T-helper 1 cell treated with Interleukin-12 subunit alpha and Interleukin-12 subunit beta and Interleukin-4 antibody, amounts not matched to agents 30 ng/mL and 1 ng/mL, for 36 hours (primary cell): Measurements from ENCODE around the gene SCAANT1. TPM values are rescaled to one million over a fixed set of nuclear protein-coding genes. Genes with fewer than 3 reads are reported as not detected.

Experiments used
- intact Hi-C: fragments of 100-400 bp; cut with micrococcal nuclease; formaldehyde crosslinking; loops from one replicate; pipeline ENCODE4 v1.15.1; 2024
- total RNA-seq: library from RNA; stranded (reverse); gene quantifications from 2 replicates; pipeline ENCODE4 v1.2.3, GENCODE V29; 2022

Gene SCAANT1
- total RNA-seq: not detected in 2 replicates

- intact Hi-C loops: loop anchor here (1.0 to 5.0 kb wide), 9 partner anchors 12 to 440 kb away; partner anchors contain the start of gene PSMD6
These were observed at the start of gene SCAANT1 for GRCh38 chr3:63911873-63912767. Gene SCAANT1, minus strand, starts transcription at chr3:63912383.

- intact Hi-C loops: loop anchor here (1.0 to 2.0 kb wide), 4 partner anchors 11 to 61 kb away; partner anchors contain the start of gene PSMD6
These were observed 49.7 kb upstream of the SCAANT1 start for GRCh38 chr3:63961891-63962290.

GRCh38 chr3:63960048-63960711 lies 48.0 kb upstream of the SCAANT1 start:
- intact Hi-C loops: loop anchor here (1.0 to 2.0 kb wide), 2 partner anchors 8 to 19 kb away; no protein-coding TSS in a partner anchor

DNA sequence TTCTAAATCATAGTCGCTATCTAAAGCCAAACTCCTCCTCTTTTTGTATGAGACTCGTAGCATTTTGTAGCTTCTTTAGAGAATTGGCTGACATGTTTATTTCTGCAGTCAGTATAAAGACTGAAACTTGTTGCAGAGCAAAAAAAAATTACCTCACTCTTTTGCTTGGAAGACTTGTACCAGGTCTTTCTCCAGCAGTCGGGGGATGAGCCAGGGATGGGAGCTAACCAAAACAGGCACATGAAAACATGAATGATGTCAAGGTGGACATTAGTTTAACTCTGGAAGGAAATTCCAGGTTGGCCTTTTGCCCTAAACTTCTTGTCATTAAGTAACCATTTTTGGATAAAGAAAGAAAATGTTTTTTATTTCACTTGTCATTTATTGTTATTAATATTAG lies 47.0 kb upstream of the SCAANT1 start:
- intact Hi-C loops: no loop called here

GRCh38 chr3:63955830-63956545 lies 43.8 kb upstream of the SCAANT1 start:
- intact Hi-C loops: no loop called here

- intact Hi-C loops: no loop called here
These were observed 43.0 kb upstream of the SCAANT1 start for GRCh38 chr3:63955036-63955650.

DNA sequence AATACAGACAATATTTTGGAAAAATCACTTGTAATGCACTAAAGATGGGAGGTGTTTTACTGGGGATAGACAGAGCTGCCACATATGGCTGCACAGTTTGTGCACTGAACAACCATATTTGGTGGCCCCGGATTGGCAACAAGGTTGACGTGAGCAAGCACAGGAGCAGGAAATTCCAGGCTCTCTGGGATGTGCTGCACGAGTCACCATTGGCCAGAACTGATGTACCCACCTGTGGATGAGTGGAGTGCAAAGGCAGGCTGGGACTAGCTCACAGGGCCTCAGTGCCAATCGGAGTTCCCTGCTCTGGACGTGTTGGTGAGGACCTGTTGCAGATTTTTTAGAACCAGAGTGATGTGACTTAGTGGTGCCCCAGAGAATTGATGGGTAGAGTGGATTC lies 42.0 kb upstream of the SCAANT1 start:
- intact Hi-C loops: loop anchor here (5.0 kb wide), 1 partner anchor 92 kb away; the partner anchor contains the start of genes ATXN7 and THOC7

DNA sequence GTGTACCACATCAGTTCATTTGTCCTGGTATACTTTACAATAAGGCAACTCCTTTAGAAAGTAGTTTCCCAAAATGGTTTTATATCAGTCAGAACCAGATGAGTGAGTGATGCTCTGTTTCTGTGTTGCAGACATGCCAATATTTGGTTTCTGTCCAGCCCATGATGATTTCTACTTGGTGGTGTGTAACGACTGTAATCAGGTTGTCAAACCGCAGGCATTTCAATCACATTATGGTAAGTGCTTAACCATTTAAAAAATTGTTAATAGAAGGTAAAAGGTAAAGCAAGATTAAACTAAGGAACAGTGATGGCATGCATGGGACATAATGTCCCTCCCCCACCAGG lies 40.0 kb upstream of the SCAANT1 start:
- intact Hi-C loops: loop anchor here (5.0 kb wide), 1 partner anchor 90 kb away; the partner anchor contains the start of genes ATXN7 and THOC7

DNA sequence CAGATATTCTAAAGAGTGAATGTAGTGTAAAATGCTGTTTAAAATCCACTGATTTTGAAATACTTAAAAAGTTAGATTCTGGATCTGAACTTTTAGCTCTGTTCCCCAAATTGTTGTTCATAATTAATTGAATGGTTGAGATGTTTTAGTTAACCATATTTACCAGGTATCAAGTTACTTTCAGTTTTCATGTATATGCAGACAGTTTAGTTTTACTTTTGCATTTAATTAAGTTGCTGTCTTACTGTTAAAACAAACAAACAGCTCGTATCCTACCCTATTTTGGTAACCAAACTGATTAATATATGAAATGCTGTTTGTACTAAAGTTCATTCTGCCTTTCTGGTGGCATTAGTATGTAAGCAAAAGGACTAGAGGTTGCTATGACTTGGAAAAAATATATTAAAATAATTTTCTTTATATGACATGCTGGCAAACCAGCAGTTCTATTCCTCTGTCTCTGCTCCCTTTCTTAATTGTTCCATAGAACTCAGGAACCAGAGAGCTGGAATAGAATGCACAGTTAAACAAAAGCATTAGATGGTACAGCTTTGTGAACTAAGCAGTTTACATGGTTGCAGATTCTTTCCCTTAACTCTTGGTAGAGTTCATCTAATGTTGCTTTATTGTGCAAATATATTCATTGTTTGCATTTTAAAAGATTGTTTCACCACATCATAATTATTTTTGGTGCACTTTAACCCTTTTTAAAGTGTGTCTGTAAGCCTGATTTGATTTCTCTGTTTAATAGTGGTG lies 39.5 kb upstream of the SCAANT1 start:
- intact Hi-C loops: loop anchor here (1.0 to 5.0 kb wide), 5 partner anchors 10 to 89 kb away; partner anchors contain the start of genes ATXN7, PSMD6, SCAANT1 and THOC7

DNA sequence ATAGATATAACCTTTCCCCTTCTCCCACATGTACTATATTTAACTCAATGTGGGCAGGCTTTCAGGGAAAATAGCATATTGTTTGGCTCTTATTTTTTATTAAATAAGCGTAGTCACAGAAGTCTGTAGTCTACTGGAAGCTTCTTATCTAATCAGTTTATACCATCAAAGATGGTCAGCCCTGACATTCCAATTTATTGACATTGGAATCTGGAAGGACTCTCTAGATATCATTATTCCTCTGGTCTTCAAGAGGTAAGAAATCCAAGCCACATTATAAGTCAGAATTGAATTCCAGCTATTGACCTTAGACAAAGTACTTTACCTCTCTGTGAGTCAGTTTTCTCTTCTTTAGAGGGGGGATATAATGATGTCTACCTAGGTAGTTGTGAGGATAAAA lies 38.5 kb upstream of the SCAANT1 start:
- intact Hi-C loops: loop anchor here (1.0 to 5.0 kb wide), 5 partner anchors 11 to 88 kb away; partner anchors contain the start of genes ATXN7, PSMD6, SCAANT1 and THOC7

DNA sequence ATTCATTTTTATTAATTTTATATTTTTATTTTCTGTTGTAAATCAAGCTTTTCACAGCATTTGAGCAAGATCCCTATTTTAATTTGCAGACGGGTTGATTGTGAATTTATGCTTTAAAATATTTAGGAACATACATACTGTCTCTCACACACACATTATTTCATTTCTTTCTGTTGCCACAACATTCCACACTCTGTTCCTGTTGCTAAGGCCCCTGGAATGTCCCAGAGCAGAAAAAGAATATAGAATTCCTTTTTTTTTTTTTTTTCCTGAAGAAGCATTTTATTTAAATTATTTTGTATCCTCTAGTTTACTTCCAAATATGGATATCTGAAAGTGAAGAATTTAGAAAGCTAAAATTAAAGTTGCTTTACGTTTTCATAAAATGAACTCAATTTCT lies 36.8 kb upstream of the SCAANT1 start:
- intact Hi-C loops: no loop called here

GRCh38 chr3:63947594-63947993 lies 35.4 kb upstream of the SCAANT1 start:
- intact Hi-C loops: no loop called here

DNA sequence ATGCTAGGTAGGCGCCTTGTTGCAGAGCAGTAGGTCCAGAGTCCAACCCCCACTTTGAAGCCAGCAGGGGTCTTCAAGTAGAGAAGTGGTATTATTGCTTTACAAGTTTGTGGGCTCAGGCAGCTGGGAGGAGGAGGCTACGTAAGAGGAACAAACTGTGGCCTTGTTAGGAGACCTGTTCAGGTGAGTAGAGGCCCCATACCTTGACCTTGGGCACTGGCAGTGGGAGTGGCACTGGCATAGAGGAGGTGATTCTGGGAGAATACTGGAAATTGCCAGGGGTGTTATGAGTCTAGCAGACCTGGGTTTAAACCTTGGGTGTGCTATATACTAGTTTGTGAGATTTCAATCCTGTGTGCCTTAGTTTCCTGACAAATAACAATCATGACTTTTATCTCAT lies 34.6 kb upstream of the SCAANT1 start:
- intact Hi-C loops: no loop called here

DNA sequence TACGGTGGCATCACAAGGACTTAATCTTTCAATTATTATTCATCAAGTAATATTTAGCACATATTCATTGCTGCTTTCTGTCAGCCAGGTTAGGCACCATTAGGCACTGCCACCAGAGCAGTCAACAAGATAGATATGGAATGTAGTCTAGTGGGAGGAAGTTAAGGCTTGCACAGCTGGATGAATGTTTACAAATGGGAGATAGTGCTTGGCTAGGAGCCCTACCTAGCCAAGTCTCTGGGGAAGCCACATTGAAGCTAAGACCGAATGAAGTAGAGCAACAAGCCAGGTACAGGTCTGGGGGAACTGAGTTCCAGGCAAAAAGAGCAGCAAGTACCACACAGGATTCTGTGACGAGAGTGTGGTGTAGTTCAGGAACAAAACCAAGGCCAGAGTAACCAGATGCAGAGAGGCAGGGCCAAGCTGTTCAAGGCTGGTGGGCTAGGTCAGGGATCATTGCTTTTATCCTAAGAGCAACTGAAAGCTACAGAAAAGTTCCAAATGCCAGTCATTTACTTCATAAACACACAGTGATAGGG lies 33.4 kb upstream of the SCAANT1 start:
- intact Hi-C loops: no loop called here

- intact Hi-C loops: loop anchor here (1.0 kb wide), 1 partner anchor 9 kb away; no protein-coding TSS in a partner anchor
These were observed 31.5 kb upstream of the SCAANT1 start for GRCh38 chr3:63943678-63944077.

GRCh38 chr3:63942528-63942927 lies 30.3 kb upstream of the SCAANT1 start:
- intact Hi-C loops: no loop called here

GRCh38 chr3:63940389-63940757 lies 28.2 kb upstream of the SCAANT1 start:
- intact Hi-C loops: no loop called here

GRCh38 chr3:63937661-63938651 lies 25.8 kb upstream of the SCAANT1 start:
- intact Hi-C loops: no loop called here

DNA sequence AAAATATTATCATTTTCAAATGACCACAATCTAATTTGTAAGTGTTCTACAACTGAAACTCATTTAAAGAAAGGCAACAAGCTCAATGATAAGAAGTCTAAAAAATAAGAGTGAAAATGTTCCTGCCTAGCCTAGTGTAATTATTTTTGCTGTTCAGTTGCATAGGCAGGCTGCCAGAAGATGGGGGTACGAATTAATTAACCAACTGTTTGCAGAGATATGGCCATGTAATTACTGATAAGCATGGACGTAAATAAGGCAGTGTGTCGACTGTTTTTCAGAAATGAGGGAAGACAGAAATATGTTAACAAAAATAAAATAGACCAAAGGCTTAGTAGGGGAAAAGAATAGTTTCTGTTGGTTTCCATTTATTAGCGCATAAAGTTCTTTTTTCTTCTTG lies 24.7 kb upstream of the SCAANT1 start:
- intact Hi-C loops: loop anchor here (1.0 kb wide), 1 partner anchor 14 kb away; no protein-coding TSS in a partner anchor
